ENCODE measurements around the gene NXT1.

DNA sequence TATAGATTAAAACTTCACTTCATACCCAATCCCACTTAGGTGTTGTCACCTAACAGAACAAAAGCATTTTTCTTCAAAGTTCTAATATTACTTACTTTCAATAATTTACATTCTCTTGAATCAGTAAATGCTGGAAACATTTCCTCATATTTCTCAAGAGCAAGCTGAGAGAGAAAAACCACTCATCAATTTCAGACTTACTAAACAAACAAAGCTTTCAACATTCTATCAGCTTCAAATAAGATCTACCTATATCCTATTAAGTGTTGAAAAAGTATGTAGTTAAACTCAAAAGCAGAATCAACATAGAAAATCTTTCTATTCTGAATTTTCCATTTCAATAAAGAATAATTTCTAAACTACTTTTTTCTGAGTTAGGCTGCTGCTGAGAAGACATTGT is 29.2 kb downstream of the NXT1 start:
- TF ChIP-seq, protein P1, sequence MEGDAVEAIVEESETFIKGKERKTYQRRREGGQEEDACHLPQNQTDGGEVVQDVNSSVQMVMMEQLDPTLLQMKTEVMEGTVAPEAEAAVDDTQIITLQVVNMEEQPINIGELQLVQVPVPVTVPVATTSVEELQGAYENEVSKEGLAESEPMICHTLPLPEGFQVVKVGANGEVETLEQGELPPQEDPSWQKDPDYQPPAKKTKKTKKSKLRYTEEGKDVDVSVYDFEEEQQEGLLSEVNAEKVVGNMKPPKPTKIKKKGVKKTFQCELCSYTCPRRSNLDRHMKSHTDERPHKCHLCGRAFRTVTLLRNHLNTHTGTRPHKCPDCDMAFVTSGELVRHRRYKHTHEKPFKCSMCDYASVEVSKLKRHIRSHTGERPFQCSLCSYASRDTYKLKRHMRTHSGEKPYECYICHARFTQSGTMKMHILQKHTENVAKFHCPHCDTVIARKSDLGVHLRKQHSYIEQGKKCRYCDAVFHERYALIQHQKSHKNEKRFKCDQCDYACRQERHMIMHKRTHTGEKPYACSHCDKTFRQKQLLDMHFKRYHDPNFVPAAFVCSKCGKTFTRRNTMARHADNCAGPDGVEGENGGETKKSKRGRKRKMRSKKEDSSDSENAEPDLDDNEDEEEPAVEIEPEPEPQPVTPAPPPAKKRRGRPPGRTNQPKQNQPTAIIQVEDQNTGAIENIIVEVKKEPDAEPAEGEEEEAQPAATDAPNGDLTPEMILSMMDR (IDR thresholded peaks at IDR 0.05) = no peak
- TF ChIP-seq POLR2A (IDR thresholded peaks at IDR 0.05) = no peak
